BLaER1 treated with 17β-estradiol and CSF1 and Interleukin-3, amounts not matched to agents 10 nM and 100 nM (cell line): Measurements from ENCODE around the gene LRR1.
A peak's percentile ranks its signal among the peaks of the same experiment; 100 is the strongest.

Experiments used
- H3K27ac ChIP-seq, 11 experiments: shearing (Covaris generic); formaldehyde crosslinking; 2 replicates each; pipeline ENCODE4 v1.8.1; 2022
- H3K27me3 ChIP-seq, 11 experiments: shearing (Covaris generic); formaldehyde crosslinking; 2 replicates each; pipeline ENCODE4 v1.8.1; 2022
- H3K36me3 ChIP-seq, 11 experiments: shearing (Covaris generic); formaldehyde crosslinking; 2 replicates each; pipeline ENCODE4 v1.8.1; 2022
- H3K4me1 ChIP-seq, 10 experiments: shearing (Covaris generic); formaldehyde crosslinking; 2 replicates each; pipeline ENCODE4 v1.8.1; 2022
- H3K4me2 ChIP-seq, 11 experiments: shearing (Covaris generic); formaldehyde crosslinking; 2 replicates each; pipeline ENCODE4 v1.8.1; 2022
- H3K4me3 ChIP-seq, 10 experiments: shearing (Covaris generic); formaldehyde crosslinking; 2 replicates each; pipeline ENCODE4 v1.8.1; 2022
- H3K9ac ChIP-seq, 11 experiments: shearing (Covaris generic); formaldehyde crosslinking; 2 replicates each; pipeline ENCODE4 v1.8.1; 2022
- H3K9me3 ChIP-seq, 11 experiments: shearing (Covaris generic); formaldehyde crosslinking; replicated peaks in 1 of 11; 2 replicates each; pipeline ENCODE4 v1.8.1; 2022
- H4K20me1 ChIP-seq, 11 experiments: shearing (Covaris generic); formaldehyde crosslinking; 2 replicates each; pipeline ENCODE4 v1.8.1; 2022
- Cebpa-rat ChIP-seq, 11 experiments: shearing (Covaris generic); IDR thresholded peaks; 2 replicates each; pipeline ENCODE4 v1.8.1; 2022

LRR1 gene

DNA sequence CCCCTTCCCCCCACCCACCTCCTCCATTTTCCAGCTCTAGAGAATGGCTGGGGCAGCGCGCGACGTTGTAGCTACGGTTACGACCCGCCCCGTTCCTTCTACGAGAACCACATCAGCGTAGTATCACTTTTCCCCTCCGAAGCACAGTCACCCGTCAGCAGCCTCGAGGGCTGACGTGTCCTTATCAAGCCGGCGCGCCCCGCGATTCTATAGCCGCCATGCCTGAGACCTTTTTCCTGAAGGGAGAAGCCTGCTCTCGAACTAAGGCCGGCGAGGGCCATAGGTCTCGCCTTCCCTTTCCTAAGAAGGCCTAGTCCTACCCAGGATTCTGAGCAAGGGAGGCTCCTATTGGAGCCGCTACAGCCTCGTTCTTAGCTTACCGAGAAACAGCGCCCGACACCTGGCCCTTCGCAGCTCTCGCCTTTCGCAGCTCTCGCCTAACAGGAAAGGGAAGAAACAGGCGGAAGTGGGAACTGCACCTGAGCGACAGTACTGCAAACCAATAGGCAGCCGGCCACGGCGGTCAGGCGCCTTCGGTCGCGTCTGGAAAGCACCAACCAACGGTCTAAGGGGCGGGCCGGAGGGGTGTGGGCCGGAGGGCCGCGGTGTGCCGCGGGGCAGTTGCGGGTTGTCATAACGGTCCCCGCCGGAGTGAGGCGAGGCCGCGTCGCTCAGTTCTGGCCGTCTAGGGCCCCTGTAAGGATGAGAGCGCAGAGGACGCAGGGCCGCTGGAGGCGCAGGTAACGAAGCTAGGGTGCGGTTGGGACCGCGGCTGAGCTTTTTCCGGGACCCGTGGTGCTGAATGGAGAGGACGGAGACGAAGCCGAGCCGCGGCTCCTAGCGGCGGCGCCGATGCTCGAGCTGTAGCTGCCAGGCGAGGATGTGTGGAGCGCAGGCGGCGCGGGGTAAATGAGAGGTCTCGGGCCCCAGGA, 21.7 kb downstream of the LRR1 start, which contains the start of the genes MGAT2 and RPL36AL:
Gene MGAT2 (plus strand): TSS at position 618 of the 932 bp plus-strand sequence. CDS start 470 bp downstream, outside the sequence.
Gene RPL36AL (minus strand): TSS at position 445 of the 932 bp plus-strand sequence. CDS start 1,522 bp downstream, outside the sequence.
- H4K20me1 ChIP-seq = peaks cover 66 to 85% (median 79%) of the 10 kb centered on the region in 11 experiments
- H3K27ac ChIP-seq = peak within 1 kb of the TSS; percentile 92 to 98 (median 95)
- H3K36me3 ChIP-seq = peaks cover 21 to 73% (median 59%) of the 10 kb centered on the region in 11 experiments

DNA sequence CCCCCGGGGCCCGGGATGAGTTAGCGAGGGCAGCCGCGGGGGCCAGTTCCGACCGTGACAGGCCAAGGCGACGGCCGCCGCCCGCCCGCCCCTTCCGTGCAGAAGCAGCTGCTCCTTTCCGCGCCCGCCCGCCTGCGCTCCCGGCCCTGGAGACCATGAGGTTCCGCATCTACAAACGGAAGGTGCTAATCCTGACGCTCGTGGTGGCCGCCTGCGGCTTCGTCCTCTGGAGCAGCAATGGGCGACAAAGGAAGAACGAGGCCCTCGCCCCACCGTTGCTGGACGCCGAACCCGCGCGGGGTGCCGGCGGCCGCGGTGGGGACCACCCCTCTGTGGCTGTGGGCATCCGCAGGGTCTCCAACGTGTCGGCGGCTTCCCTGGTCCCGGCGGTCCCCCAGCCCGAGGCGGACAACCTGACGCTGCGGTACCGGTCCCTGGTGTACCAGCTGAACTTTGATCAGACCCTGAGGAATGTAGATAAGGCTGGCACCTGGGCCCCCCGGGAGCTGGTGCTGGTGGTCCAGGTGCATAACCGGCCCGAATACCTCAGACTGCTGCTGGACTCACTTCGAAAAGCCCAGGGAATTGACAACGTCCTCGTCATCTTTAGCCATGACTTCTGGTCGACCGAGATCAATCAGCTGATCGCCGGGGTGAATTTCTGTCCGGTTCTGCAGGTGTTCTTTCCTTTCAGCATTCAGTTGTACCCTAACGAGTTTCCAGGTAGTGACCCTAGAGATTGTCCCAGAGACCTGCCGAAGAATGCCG, 22.6 kb downstream of the LRR1 start:
- H3K9me3 ChIP-seq = no peaks in the 10 kb centered on the region
- H4K20me1 ChIP-seq = peaks cover 73 to 91% (median 86%) of the 10 kb centered on the region in 11 experiments
- peaks cover 38 to 63% (median 55%) of the 10 kb centered on the region in 10 experiments for H3K4me1 ChIP-seq
- H3K27me3 ChIP-seq = no peaks in the 10 kb centered on the region
- peak overlapping the region; percentile 97 to 99 (median 98) for H3K4me2 ChIP-seq
- H3K9ac ChIP-seq = peak overlapping the region; percentile 90 to 98 (median 95)
- peak overlapping the region; percentile 92 to 98 (median 95) for H3K27ac ChIP-seq
- peaks cover 26 to 73% (median 59%) of the 10 kb centered on the region in 11 experiments for H3K36me3 ChIP-seq
- peak overlapping the region; percentile 73 to 94 (median 86) for H3K4me3 ChIP-seq
- no peak for TF ChIP-seq Cebpa-rat (IDR thresholded peaks at IDR 0.05)

More for the DNA sequence above, 21.7 kb downstream of the LRR1 start, which contains the start of the genes MGAT2 and RPL36AL:
- peaks cover 38 to 63% (median 52%) of the 10 kb centered on the region in 10 experiments for H3K4me1 ChIP-seq
- no peaks in the 10 kb centered on the region for H3K9me3 ChIP-seq
- peak within 1 kb of the TSS; percentile 90 to 98 (median 95) for H3K9ac ChIP-seq
- peak within 1 kb of the TSS; percentile 73 to 94 (median 86) for H3K4me3 ChIP-seq
- no peak for TF ChIP-seq Cebpa-rat (IDR thresholded peaks at IDR 0.05)
- peak within 1 kb of the TSS; percentile 97 to 99 (median 98) for H3K4me2 ChIP-seq
- no peaks in the 10 kb centered on the region for H3K27me3 ChIP-seq

DNA sequence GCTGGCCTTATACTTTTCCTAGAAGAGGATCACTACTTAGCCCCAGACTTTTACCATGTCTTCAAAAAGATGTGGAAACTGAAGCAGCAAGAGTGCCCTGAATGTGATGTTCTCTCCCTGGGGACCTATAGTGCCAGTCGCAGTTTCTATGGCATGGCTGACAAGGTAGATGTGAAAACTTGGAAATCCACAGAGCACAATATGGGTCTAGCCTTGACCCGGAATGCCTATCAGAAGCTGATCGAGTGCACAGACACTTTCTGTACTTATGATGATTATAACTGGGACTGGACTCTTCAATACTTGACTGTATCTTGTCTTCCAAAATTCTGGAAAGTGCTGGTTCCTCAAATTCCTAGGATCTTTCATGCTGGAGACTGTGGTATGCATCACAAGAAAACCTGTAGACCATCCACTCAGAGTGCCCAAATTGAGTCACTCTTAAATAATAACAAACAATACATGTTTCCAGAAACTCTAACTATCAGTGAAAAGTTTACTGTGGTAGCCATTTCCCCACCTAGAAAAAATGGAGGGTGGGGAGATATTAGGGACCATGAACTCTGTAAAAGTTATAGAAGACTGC, 23.4 kb downstream of the LRR1 start:
- peak overlapping the region; percentile 73 to 94 (median 86) for H3K4me3 ChIP-seq
- H4K20me1 ChIP-seq = peaks cover 76 to 91% (median 85%) of the 10 kb centered on the region in 11 experiments
- H3K9ac ChIP-seq = peak overlapping the region; percentile 90 to 98 (median 95)
- H3K4me2 ChIP-seq = peak overlapping the region; percentile 97 to 99 (median 98)
- peaks cover 33 to 73% (median 59%) of the 10 kb centered on the region in 11 experiments for H3K36me3 ChIP-seq
- no peaks in the 10 kb centered on the region for H3K27me3 ChIP-seq
- TF ChIP-seq Cebpa-rat (IDR thresholded peaks at IDR 0.05) = no peak
- peaks cover 41 to 61% (median 56%) of the 10 kb centered on the region in 10 experiments for H3K4me1 ChIP-seq
- H3K27ac ChIP-seq = peak overlapping the region in 10 of 11 experiments; percentile 92 to 98 (median 96); a peak in 13 of 22 replicates
- no peaks in the 10 kb centered on the region for H3K9me3 ChIP-seq

DNA sequence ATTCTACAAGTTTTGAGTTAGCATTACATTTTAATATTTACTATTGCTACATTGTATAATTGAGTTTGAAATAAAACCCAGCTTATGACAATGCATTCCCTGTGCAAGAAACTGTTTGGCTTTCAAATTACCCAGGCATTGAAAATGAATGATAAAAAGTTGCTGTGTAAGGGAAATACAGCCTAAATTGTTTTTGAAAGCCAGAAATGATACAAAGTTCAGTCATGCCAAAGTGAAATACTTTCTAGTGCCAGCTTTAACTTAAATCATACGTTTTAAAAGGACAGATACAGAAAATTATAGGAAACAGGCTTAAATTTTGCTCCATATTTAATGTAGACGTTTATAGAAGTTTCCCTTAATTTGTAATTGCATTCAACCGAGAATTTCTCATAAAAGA, 24.6 kb downstream of the LRR1 start:
- peak overlapping the region; percentile 73 to 94 (median 86); a peak in 16 of 20 replicates for H3K4me3 ChIP-seq
- no peaks in the 10 kb centered on the region for H3K9me3 ChIP-seq
- 0 out of 22 replicates have a peak overlapping the region, but pooled peaks of 2 of the 11 experiments have one; percentile 2 to 8 for H3K27ac ChIP-seq
- H4K20me1 ChIP-seq = peaks cover 63 to 91% (median 83%) of the 10 kb centered on the region in 11 experiments
- peaks cover 33 to 55% (median 44%) of the 10 kb centered on the region in 10 experiments for H3K4me1 ChIP-seq
- H3K4me2 ChIP-seq = peak overlapping the region; percentile 71 to 99 (median 98)
- TF ChIP-seq Cebpa-rat (IDR thresholded peaks at IDR 0.05) = no peak
- H3K9ac ChIP-seq = peak overlapping the region; percentile 18 to 98 (median 95); a peak in 18 of 22 replicates
- H3K36me3 ChIP-seq = peaks cover 20 to 71% (median 51%) of the 10 kb centered on the region in 11 experiments; a peak in 21 of 22 replicates
- no peaks in the 10 kb centered on the region for H3K27me3 ChIP-seq

DNA sequence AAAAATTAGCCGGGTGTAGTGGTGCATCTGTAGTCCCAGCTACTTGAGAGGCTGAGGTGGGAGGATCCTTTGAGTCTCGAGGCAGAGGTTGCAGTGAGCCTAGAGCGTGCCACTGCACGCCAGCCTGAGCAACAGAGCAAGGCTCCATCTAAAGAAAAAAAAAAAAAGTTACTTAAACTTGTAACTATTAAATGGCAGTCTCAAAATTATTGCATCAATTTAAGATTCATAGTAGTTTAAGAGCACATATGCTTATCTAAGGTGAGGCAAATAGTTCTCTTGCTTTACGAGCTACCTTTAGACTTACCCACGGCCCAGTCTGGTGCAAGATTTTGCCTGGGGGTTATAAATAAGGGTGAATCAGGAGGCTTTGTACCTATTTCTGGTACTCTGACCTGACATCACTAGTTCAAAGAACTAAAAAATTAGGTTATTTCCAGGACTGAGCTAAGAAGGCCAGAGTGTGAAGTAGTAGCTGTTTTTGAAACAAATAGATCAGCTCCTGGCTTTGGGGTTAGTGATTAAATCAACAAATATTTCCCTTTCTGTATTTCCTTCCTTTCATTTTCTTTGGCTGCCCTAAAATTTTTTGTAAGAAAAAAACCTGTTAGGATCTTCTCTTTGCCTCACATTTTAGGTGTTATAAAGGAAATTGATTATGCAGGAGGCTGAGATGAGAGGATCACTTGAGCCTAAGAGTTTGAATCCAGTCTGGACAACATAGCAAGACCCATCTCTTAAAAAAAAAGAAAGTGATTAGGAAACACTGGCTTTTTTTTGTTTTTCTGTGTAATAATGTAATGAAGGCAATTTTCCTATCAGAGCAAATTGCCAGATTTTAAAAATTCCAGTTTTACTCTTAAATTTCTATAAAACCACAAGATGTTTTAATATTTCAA, 25.4 kb downstream of the LRR1 start:
- peaks cover 14 to 71% (median 45%) of the 10 kb centered on the region in 11 experiments; a peak in 21 of 22 replicates for H3K36me3 ChIP-seq
- H3K4me3 ChIP-seq = peak overlapping the region in 9 of 10 experiments; percentile 73 to 94 (median 85); a peak in 11 of 20 replicates
- peak overlapping the region in 10 of 11 experiments; percentile 18 to 98 (median 94); a peak in 14 of 22 replicates for H3K9ac ChIP-seq
- H3K4me2 ChIP-seq = peak overlapping the region; percentile 71 to 99 (median 98)
- H4K20me1 ChIP-seq = peaks cover 63 to 91% (median 83%) of the 10 kb centered on the region in 11 experiments
- peak overlapping the region in 1 of 11 experiments; percentile 8; a peak in 1 of 22 replicates for H3K27ac ChIP-seq
- no peaks in the 10 kb centered on the region for H3K27me3 ChIP-seq
- no peak for TF ChIP-seq Cebpa-rat (IDR thresholded peaks at IDR 0.05)
- peaks cover 32 to 55% (median 42%) of the 10 kb centered on the region in 10 experiments for H3K4me1 ChIP-seq
- no peaks in the 10 kb centered on the region for H3K9me3 ChIP-seq

DNA sequence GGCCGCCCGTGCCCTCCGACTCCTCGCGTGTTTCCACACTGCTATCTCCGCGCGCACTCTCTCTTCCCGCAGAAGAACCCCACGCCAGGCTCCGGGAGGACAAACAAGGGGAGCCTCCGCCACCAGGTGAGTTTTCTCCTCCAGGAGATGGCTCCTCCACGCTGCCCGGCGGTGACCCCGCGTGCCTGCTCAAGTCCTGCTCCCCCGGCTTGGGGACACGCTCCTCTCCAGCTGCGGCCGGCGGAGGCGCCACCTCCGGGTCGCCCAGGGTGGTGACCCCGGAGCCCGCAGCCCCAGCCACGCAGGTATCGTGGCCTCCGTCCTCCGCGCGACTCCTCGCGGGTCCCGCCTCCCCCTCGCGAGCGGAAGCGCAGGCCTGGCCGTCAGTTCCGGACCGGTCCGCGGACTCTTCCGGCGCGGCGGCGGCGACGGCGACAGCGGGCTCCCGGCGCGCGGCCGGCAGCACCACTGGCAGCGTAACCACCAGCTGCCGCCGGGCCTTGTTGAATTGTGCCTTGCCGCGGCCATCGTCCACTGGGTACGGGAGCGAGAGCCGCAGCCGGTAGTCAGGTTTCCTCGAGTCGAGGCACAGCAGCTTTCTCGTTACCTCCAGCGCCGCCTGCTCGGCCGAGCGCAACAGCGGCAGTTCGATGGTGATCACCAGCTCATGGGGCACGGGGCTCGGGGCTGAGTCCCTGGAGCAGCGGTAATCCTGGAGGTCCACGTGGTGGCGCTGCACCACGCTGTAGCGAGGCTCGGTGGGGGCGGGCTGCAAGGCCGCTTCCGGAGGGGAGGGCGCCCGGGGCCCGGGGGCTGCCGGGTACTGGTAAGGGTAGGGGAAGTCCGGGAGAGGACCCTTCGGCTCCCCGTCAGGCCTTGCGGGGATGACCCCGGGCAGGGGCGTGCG, 35.2 kb downstream of the LRR1 start:
- Histone ChIP-seq H3K27me3 (no peaks in the 10 kb centered on the region), H3K9me3 (no peaks in the 10 kb centered on the region), H4K20me1 (peaks cover 27 to 75% (median 60%) of the 10 kb centered on the region in 11 experiments; a peak in 21 of 22 replicates), H3K36me3 (peaks cover 24 to 50% (median 30%) of the 10 kb centered on the region in 11 experiments), H3K4me1 (peaks cover 39 to 64% (median 50%) of the 10 kb centered on the region in 10 experiments), H3K27ac (peak overlapping the region; percentile 90 to 97 (median 96)), H3K4me2 (peak overlapping the region; percentile 76 to 95 (median 89)), H3K4me3 (peak overlapping the region; percentile 77 to 99 (median 94)), H3K9ac (peak overlapping the region; percentile 90 to 97 (median 96))
- TF ChIP-seq Cebpa-rat (IDR thresholded peaks at IDR 0.05) = no peak
